GM12878 (cell line): ENCODE results near the gene UNCX. TPM values are rescaled to one million over a fixed set of nuclear protein-coding genes. Genes with fewer than 3 reads are reported as not detected.
"Not testable (repeated sequence)": the region's sequence is repeated elsewhere in the genome, so short reads cannot be mapped to it uniquely, and the experiment has no call there.

Experiments
- ATAC-seq: fragments of 200-7000 bp; cut with Tn5 transposase; 3 replicates; pipeline ENCODE4 v1.9.1; 2020; ENCODE audit warnings: mild to moderate bottlenecking, moderate library complexity
- BruUV-seq: library from RNA; stranded (reverse); fragments of 400-500 nt; replicated peaks from 2 replicates; lab custom pipeline; 2021; lab: Mats Ljungman, UMichigan
- CTCF ChIA-PET: fragments of 300-600 bp; sonication (Branson Sonifier 250); formaldehyde crosslinking; extraction: SDS; loops from one replicate; lab custom pipeline; 2021; ENCODE audit warnings: inconsistent platforms; lab: Yijun Ruan, JAX
- POLR2A ChIA-PET: fragments of 350-600 bp; formaldehyde crosslinking; extraction: SDS; loops from one replicate; lab custom pipeline; 2021; ENCODE audit warnings: inconsistent platforms; lab: Charles Lee
- RAD21 ChIA-PET: fragments of 300-600 bp; sonication (Branson Sonifier 250); formaldehyde crosslinking; loops from one replicate; lab custom pipeline; 2023; ENCODE audit warnings: antibody characterized with exemption; ENCODE audit not compliant: unreplicated experiment; lab: Charles Lee
- SMC1A ChIA-PET: fragments of 300-600 bp; sonication (Branson Sonifier 250); formaldehyde crosslinking; loops from one replicate; lab custom pipeline; 2023; ENCODE audit not compliant: unreplicated experiment, uncharacterized antibody; lab: Charles Lee
- DNase-seq: peaks from one replicate; pipeline ENCODE4 v3.0.0-alpha.2; 2011; ENCODE audit warnings: low read depth, low spot score
- FAIRE-seq: peaks from 3 replicates; lab custom pipeline; 2011; peaks lifted over from hg19 to GRCh38; lab: Jason Lieb, UNC
- H2AFZ ChIP-seq: 2 replicates; pipeline ENCODE4 v1.6.0; 2011; ENCODE audit warnings: low read depth, low read length, control low read depth; ENCODE audit not compliant: control insufficient read depth
- H3K27ac ChIP-seq: 2 replicates; pipeline ENCODE4 v1.5.1; 2011; ENCODE audit warnings: control low read depth; ENCODE audit not compliant: control insufficient read depth, insufficient read depth
- H3K27me3 ChIP-seq, 2 experiments: replicated peaks in 1 of 2; 2 replicates each; pipeline versions ENCODE4 v1.6.0 to v1.6.1; 2011; ENCODE audit warnings: low read length in 1 of 2; ENCODE audit not compliant: control insufficient read depth in 2 of 2, insufficient read depth in 2 of 2
- H3K36me3 ChIP-seq, 2 experiments: 2 replicates each; pipeline ENCODE4 v1.5.1; 2011; ENCODE audit warnings: low read length in 1 of 2; ENCODE audit not compliant: control insufficient read depth in 2 of 2, insufficient read depth in 2 of 2
- H3K4me1 ChIP-seq: 2 replicates; pipeline ENCODE4 v1.6.1; 2011; ENCODE audit warnings: mild to moderate bottlenecking, low read length, moderate library complexity, mixed read lengths; ENCODE audit not compliant: control insufficient read depth, insufficient read depth
- H3K4me2 ChIP-seq: 2 replicates; pipeline ENCODE4 v1.6.0; 2011; ENCODE audit warnings: control low read depth; ENCODE audit not compliant: control insufficient read depth, insufficient read depth
- H3K4me3 ChIP-seq: fragments of 200-600 bp; sonication (generic); 2 replicates; pipeline ENCODE4 v1.5.1; 2016
- H3K79me2 ChIP-seq: 2 replicates; pipeline ENCODE4 v1.6.0; 2011; ENCODE audit warnings: low read length; ENCODE audit not compliant: control insufficient read depth, insufficient read depth
- H3K9ac ChIP-seq: 2 replicates; pipeline ENCODE4 v1.8.0; 2011; ENCODE audit warnings: low read length, control low read depth, mixed read lengths; ENCODE audit not compliant: control insufficient read depth, insufficient read depth
- H3K9me3 ChIP-seq: replicated peaks from 3 replicates; pipeline ENCODE4 v1.5.1; 2011; ENCODE audit warnings: mild to moderate bottlenecking, low read length; ENCODE audit not compliant: control insufficient read depth, insufficient read depth
- H4K20me1 ChIP-seq: 2 replicates; pipeline ENCODE4 v1.6.0; 2011; ENCODE audit not compliant: control insufficient read depth, insufficient read depth
- ASH2L ChIP-seq: fragments of 300-600, 200-600 bp; sonication (generic); IDR thresholded peaks from 2 replicates; pipeline ENCODE4 v1.6.1; 2017; ENCODE audit warnings: low read depth, mild to moderate bottlenecking, borderline replicate concordance
- ZNF207 ChIP-seq: fragments of 450-650 bp; IDR thresholded peaks from 2 replicates; pipeline ENCODE4 v1.6.1; 2014; ENCODE audit warnings: antibody characterized with exemption, mild to moderate bottlenecking, borderline replicate concordance
- WGBS: methylation state at CpG from one replicate; pipeline ENCODE4 v1.1.6; 2016; ENCODE audit warnings: low lambda C conversion rate; ENCODE audit not compliant: insufficient replicate concordance, insufficient coverage; ENCODE audit errors: missing lambda C conversion rate; 5-methylcytosine and 5-hydroxymethylcytosine counted together
- in situ Hi-C: fragments of 300-500 bp; cut with MboI; formaldehyde crosslinking; loops from 9 replicates; pipeline ENCODE4 v1.14.3; 2018; ENCODE audit warnings: mixed read lengths
- intact Hi-C: fragments of 100-400 bp; cut with micrococcal nuclease; formaldehyde crosslinking; loops from one replicate; pipeline ENCODE4 v1.14.2; 2022; ENCODE audit not compliant: unreplicated experiment
- polyA plus RNA-seq, 11 experiments: library from polyadenylated mRNA; depleted of rRNA in 4 of 11; unstranded in 6 of 11; stranded (reverse) in 5 of 11; fragments of >200 nt; fragmentation: Nextera tagmentation in 4 of 11; fragmentation: Illumina TruSeq in 1 of 11; extraction: Ambion mirVana in 4 of 11; extraction: Trizol in 1 of 11; gene quantifications; 1 replicate in 1 of 11; 2 replicates in 10 of 11; pipeline versions ENCODE4 v1.2.1 to v1.2.3, GENCODE V29; 2011 to 2016; ENCODE audit warnings: inconsistent platforms in 2 of 11, missing spikeins in 2 of 11, low read depth in 1 of 11
- total RNA-seq, 4 experiments: library from RNA; depleted of rRNA in 3 of 4; stranded (reverse); fragments of >200 nt in 3 of 4; fragmentation: Illumina TruSeq in 1 of 4; extraction: Trizol in 1 of 4; gene quantifications; 2 replicates each; pipeline versions ENCODE4 v1.2.1 to v1.2.3, GENCODE V29; 2013 to 2021
- TF ChIP-seq, protein P1 (sequence below): IDR thresholded peaks from 2 replicates; pipeline ENCODE4 v1.6.1; 2011; ENCODE audit warnings: borderline replicate concordance, low read depth, mild to moderate bottlenecking, moderate library complexity, low read length; ENCODE audit not compliant: insufficient read depth, poor library complexity, severe bottlenecking
- TF ChIP-seq, protein P2 (sequence below), 3 experiments: IDR thresholded peaks in 2 of 3; conservative IDR thresholded peaks in 1 of 3; 2 replicates each; pipeline ENCODE4 v1.5.1; 2011; ENCODE audit warnings: low read depth in 3 of 3, low read length in 3 of 3, mild to moderate bottlenecking in 3 of 3, control low read depth in 2 of 3, moderate library complexity in 2 of 3, inconsistent platforms in 1 of 3, mixed read lengths in 1 of 3; ENCODE audit not compliant: control insufficient read depth in 2 of 3, insufficient read depth in 1 of 3; ENCODE audit errors: extremely low read depth in 1 of 3
- TF ChIP-seq, protein P3 (sequence below): IDR thresholded peaks from 2 replicates; pipeline ENCODE4 v1.6.1; 2012; ENCODE audit warnings: low read depth, low read length, improper control_type of control experiment

Gene UNCX
- total and polyA plus RNA-seq, 10 of the 15 experiments (the other 5 are each of a cell fraction or from before 2014, with no cell fraction given), result not detected

DNA sequence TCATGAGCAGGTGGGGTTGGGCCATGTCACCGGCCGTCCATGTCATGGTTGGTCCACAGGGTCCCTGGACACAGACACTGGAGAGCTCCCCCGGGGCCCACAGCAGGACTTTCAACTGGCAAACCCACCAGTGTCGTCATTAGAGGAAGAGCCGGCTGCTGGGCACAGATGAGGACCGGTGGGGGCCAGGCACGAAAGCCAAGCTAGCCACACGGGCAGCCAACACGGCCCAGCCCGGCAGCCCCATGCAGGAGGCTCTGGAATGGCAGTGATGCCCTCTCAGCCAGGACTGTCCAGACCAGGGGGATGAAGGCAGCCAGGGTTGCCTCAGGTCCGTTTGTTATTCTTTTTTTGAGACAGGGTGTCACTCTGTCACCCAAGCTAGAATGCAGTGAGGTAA is 21.1 kb upstream of the UNCX start:
- H3K4me3 ChIP-seq, result no peak overlapping the region
- no peaks in the 10 kb centered on the region for H3K36me3 ChIP-seq
- no peak for FAIRE-seq
- CTCF ChIA-PET, result no interaction called here
- no peaks in the 10 kb centered on the region for H3K4me1 ChIP-seq
- WGBS, result 17% methylated on average over 11 of the region's 11 CpGs
- POLR2A ChIA-PET, result no interaction called here
- no peak for ATAC-seq
- no peak overlapping the region for H3K9ac ChIP-seq
- TF ChIP-seq, protein P1, sequence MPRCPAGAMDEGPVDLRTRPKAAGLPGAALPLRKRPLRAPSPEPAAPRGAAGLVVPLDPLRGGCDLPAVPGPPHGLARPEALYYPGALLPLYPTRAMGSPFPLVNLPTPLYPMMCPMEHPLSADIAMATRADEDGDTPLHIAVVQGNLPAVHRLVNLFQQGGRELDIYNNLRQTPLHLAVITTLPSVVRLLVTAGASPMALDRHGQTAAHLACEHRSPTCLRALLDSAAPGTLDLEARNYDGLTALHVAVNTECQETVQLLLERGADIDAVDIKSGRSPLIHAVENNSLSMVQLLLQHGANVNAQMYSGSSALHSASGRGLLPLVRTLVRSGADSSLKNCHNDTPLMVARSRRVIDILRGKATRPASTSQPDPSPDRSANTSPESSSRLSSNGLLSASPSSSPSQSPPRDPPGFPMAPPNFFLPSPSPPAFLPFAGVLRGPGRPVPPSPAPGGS, result no peak
- TF ChIP-seq, protein P2, sequence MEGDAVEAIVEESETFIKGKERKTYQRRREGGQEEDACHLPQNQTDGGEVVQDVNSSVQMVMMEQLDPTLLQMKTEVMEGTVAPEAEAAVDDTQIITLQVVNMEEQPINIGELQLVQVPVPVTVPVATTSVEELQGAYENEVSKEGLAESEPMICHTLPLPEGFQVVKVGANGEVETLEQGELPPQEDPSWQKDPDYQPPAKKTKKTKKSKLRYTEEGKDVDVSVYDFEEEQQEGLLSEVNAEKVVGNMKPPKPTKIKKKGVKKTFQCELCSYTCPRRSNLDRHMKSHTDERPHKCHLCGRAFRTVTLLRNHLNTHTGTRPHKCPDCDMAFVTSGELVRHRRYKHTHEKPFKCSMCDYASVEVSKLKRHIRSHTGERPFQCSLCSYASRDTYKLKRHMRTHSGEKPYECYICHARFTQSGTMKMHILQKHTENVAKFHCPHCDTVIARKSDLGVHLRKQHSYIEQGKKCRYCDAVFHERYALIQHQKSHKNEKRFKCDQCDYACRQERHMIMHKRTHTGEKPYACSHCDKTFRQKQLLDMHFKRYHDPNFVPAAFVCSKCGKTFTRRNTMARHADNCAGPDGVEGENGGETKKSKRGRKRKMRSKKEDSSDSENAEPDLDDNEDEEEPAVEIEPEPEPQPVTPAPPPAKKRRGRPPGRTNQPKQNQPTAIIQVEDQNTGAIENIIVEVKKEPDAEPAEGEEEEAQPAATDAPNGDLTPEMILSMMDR (IDR thresholded peaks at IDR 0.05 in 2 of 3, conservative IDR thresholded peaks at IDR 0.05 in 1 of 3; ENCODE audit: control insufficient read depth in 2 of 3, extremely low read depth in 1 of 3, insufficient read depth in 1 of 3, low read depth in 3 of 3, low read length in 3 of 3), result no peak
- TF ChIP-seq ASH2L, result no peak
- TF ChIP-seq ZNF207, result no peak
- TF ChIP-seq, protein P3, sequence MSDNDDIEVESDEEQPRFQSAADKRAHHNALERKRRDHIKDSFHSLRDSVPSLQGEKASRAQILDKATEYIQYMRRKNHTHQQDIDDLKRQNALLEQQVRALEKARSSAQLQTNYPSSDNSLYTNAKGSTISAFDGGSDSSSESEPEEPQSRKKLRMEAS, result no peak
- 0 out of 4 replicates have a peak, but pooled peaks cover 0 to 1% of the 10 kb centered on the region in 2 experiments for H3K27me3 ChIP-seq
- no peaks in the 10 kb centered on the region for H4K20me1 ChIP-seq
- H3K4me2 ChIP-seq, result no peak overlapping the region
- DNase-seq, result no peak
- intact Hi-C loops, result no loop called here
- SMC1A ChIA-PET, result no interaction called here
- H2AFZ ChIP-seq, result no peak overlapping the region
- in situ Hi-C loops, result no loop called here
- H3K9me3 ChIP-seq, result no peaks in the 10 kb centered on the region
- BruUV-seq, result no TSS peak
- H3K79me2 ChIP-seq, result no peaks in the 10 kb centered on the region
- RAD21 ChIA-PET, result no interaction called here
- no peak overlapping the region for H3K27ac ChIP-seq

DNA sequence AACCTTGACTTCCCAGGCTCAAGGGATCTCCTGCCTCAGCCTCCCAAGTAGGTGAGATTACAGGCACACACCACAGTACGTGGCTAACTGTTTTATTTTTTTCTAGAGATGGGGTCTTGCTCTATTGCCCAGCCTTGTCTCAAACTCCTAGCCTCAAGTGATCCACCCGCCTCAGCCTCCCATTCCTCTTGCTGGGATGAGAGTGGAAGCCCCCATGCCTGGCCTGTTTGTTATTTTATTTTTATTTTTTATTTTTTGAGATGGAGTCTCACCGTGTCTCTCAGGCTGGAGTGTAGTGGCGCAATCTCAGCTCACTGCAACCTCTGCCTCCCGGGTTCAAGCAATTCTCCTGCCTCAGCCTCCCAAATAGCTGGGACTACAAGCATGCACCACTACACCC is 20.6 kb upstream of the UNCX start:
- RAD21 ChIA-PET, POLR2A ChIA-PET, ATAC-seq: not testable (repeated sequence)

More for the DNA sequence above, 20.6 kb upstream of the UNCX start:
- CTCF ChIA-PET, H3K79me2 ChIP-seq, H3K36me3 ChIP-seq, H3K9me3 ChIP-seq, H3K4me1 ChIP-seq, H3K27me3 ChIP-seq, H2AFZ ChIP-seq, H3K27ac ChIP-seq, FAIRE-seq, in situ Hi-C loops, BruUV-seq, intact Hi-C loops, DNase-seq, H4K20me1 ChIP-seq, SMC1A ChIA-PET, H3K4me2 ChIP-seq, H3K9ac ChIP-seq, H3K4me3 ChIP-seq: not testable (repeated sequence)
- 42% methylated on average over 5 of the region's 5 CpGs for WGBS
